Mesodermal cell (in vitro differentiated cells): ENCODE measurements around the gene CFAP53.

ENCODE experiments used
- H3K27ac ChIP-seq: 2 replicates; pipeline ENCODE4 v1.7.0; 2013; ENCODE audit warnings: mild to moderate bottlenecking, low read depth, low read length, moderate library complexity; ENCODE audit not compliant: severe bottlenecking
- H3K36me3 ChIP-seq: 2 replicates; pipeline ENCODE4 v1.7.1; 2013; ENCODE audit warnings: mild to moderate bottlenecking, low read length, moderate library complexity; ENCODE audit not compliant: control insufficient read depth, insufficient read depth
- H3K4me1 ChIP-seq: one replicate; pipeline ENCODE4 v1.7.1; 2013; ENCODE audit warnings: mild to moderate bottlenecking, low read length; ENCODE audit not compliant: insufficient read depth, control insufficient read depth, poor library complexity, severe bottlenecking
- H3K4me3 ChIP-seq: 2 replicates; pipeline ENCODE4 v1.7.0; 2013; ENCODE audit warnings: low read length, control low read depth, mild to moderate bottlenecking; ENCODE audit not compliant: insufficient read depth, poor library complexity, severe bottlenecking; ENCODE audit errors: extremely low read depth
- H3K9me3 ChIP-seq: 2 replicates; pipeline ENCODE4 v1.7.1; 2013; ENCODE audit warnings: mild to moderate bottlenecking, low read length, moderate library complexity; ENCODE audit not compliant: control insufficient read depth
- WGBS, 2 experiments: methylation state at CpG; one replicate each; pipeline ENCODE4 v1.1.5; 2013; ENCODE audit warnings: missing lambda C conversion rate in 2 of 2; ENCODE audit not compliant: insufficient coverage in 2 of 2; 5-methylcytosine and 5-hydroxymethylcytosine counted together

CFAP53 gene

DNA sequence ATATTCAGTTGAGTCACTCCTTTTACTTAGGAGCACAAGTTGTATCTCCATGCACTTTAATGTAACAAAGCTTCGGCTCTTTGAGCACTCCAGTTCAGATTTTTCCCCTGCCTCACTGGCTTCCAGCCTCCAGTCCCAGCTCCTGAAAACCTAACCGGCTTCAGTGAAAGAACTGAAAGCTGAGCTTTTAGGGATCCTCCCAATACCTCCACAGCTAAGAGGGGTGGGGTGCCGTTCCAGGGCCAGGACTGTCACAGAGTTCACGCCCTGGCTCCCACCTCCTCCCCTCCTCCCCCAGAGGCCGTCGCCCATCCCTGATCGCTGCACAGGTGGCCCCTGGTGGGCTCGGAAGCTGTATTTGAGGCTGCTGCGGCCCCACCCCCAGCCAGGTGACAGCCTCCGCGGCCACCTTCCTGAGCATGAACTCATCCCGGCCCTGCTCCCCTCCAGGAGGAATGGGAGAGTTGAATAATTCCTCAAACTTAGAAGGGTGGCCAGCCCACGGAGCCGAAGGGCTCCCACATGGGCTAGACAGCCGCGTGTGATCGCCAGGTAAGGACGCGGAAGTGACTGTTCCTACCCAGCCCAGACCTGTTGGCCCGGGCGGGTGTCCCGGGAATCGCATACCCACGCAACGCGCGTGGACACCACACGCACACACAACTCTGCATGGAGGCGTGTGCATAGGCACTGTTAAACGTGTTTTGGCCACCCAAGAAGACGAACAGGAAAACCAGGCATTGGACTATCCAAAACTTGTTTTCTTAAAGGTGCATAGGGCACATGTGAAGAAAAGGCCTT is 73.1 kb downstream of the CFAP53 start:
- WGBS, 2 experiments = 20 to 23% methylated on average over 21 to 27 of the region's 31 CpGs
- no peaks in the 10 kb centered on the region for H3K36me3 ChIP-seq
- no peak overlapping the region for H3K4me3 ChIP-seq
- H3K9me3 ChIP-seq = no peaks in the 10 kb centered on the region
- no peaks in the 10 kb centered on the region for H3K4me1 ChIP-seq
- H3K27ac ChIP-seq = no peak overlapping the region

GRCh38 chr18:50190926-50191325 is 75.4 kb downstream of the CFAP53 start:
- Histone ChIP-seq H3K4me3 (no peak overlapping the region), H3K27ac (no peak overlapping the region), H3K36me3 (no peaks in the 10 kb centered on the region), H3K4me1 (no peaks in the 10 kb centered on the region), H3K9me3 (no peaks in the 10 kb centered on the region)
- 20 to 43% methylated on average over 1 of the region's 1 CpG for WGBS, 2 experiments

- no CpG with 5 or more reads among the region's 1 CpG for WGBS, 2 experiments
- Histone ChIP-seq H3K9me3 (no peaks in the 10 kb centered on the region), H3K4me1 (no peaks in the 10 kb centered on the region), H3K4me3 (no peak overlapping the region), H3K36me3 (no peaks in the 10 kb centered on the region), H3K27ac (no peak overlapping the region)
Observed at GRCh38 chr18:50190236-50190635, 76.1 kb downstream of the CFAP53 start.

DNA sequence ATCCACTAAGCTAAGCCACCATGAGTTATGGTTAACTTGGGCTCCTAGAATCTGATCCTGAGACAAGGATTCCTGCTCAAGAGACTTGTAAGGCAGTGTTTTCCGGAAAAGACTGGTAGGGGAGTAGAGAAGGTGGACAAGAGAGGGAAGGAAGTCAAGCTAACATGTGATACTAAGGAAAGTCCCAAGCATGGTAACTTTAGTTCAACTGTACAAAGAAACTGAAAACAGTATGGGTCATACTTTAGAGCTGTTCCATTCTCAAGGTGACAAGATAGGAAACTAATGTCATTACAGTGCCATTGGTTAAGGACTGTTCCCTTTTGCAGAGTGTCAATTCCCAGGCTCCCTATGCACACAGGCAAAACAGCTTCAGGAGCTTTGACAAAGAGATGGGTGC is 77.1 kb downstream of the CFAP53 start:
- no peak overlapping the region for H3K4me3 ChIP-seq
- no peaks in the 10 kb centered on the region for H3K36me3 ChIP-seq
- H3K9me3 ChIP-seq = no peaks in the 10 kb centered on the region
- 86% methylated on average over 1 of the region's 1 CpG for WGBS, 2 experiments
- H3K4me1 ChIP-seq = no peaks in the 10 kb centered on the region
- H3K27ac ChIP-seq = no peak overlapping the region

DNA sequence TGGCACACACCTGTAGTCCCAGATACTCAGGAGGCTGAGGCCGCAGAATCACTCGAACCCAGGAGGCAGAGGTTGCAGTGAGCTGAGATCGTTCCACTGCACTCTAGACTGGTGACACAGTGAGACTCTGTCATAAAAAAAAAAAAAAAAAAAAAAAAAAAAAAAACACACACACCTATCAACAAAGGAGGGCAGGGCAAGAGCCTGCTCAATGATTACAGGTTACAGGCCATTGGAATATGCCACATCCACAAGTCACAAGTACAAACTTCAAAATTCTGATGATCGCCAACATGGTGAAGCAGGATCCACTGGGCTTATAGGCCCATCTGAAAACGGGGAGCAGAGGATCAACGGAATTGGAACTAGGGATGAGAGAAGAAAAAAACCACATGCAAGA is 77.6 kb downstream of the CFAP53 start:
- Histone ChIP-seq H3K4me3 (no peak overlapping the region), H3K27ac (no peak overlapping the region), H3K36me3 (no peaks in the 10 kb centered on the region), H3K9me3 (no peaks in the 10 kb centered on the region), H3K4me1 (no peaks in the 10 kb centered on the region)
- 90 to 96% methylated on average over 4 to 5 of the region's 6 CpGs for WGBS, 2 experiments

GRCh38 chr18:50187659-50188058 is 78.6 kb downstream of the CFAP53 start:
- H3K4me3 ChIP-seq = no peak overlapping the region
- no peaks in the 10 kb centered on the region for H3K4me1 ChIP-seq
- no peak overlapping the region for H3K27ac ChIP-seq
- H3K36me3 ChIP-seq = no peaks in the 10 kb centered on the region
- WGBS, 2 experiments = 92 to 95% methylated on average over 2 to 3 of the region's 3 CpGs
- no peaks in the 10 kb centered on the region for H3K9me3 ChIP-seq

DNA sequence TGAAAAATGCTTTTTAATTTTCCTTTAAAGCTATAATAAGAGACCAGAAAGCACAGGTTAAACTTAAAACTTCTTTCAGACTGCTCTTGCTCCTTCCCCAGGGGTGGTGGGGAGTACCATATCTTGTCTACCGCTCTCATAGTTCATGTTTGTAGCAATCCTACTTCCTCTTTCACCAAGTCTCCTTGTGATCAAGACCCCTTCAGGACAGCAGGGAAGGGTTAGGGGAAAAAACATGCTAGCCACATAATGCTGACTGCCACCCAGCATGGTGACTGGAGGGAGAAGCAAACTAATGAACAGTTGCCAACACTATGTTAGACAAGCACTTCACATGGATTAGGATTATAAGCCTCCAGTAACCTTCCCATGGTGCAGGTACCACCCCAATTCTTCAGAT is 79.9 kb downstream of the CFAP53 start:
- H3K36me3 ChIP-seq = no peaks in the 10 kb centered on the region
- H3K4me3 ChIP-seq = no peak overlapping the region
- no peaks in the 10 kb centered on the region for H3K9me3 ChIP-seq
- no CpG with 5 or more reads among the region's 1 CpG for WGBS, 2 experiments
- no peak overlapping the region for H3K27ac ChIP-seq
- H3K4me1 ChIP-seq = no peaks in the 10 kb centered on the region

- H3K27ac ChIP-seq = no peak overlapping the region
- no peaks in the 10 kb centered on the region for H3K36me3 ChIP-seq
- WGBS, 2 experiments = 77% methylated on average over 3 of the region's 5 CpGs; no CpG with 5 or more reads in 1 of the 2 experiments
- H3K9me3 ChIP-seq = no peaks in the 10 kb centered on the region
- H3K4me1 ChIP-seq = no peaks in the 10 kb centered on the region
- H3K4me3 ChIP-seq = no peak overlapping the region
Observed at GRCh38 chr18:50183556-50183955, 82.7 kb downstream of the CFAP53 start.

GRCh38 chr18:50182511-50182910 is 83.8 kb downstream of the CFAP53 start:
- Histone ChIP-seq H3K27ac (no peak overlapping the region), H3K36me3 (no peaks in the 10 kb centered on the region), H3K4me3 (no peak overlapping the region), H3K9me3 (no peaks in the 10 kb centered on the region), H3K4me1 (no peaks in the 10 kb centered on the region)
- WGBS, 2 experiments = 86% methylated on average over 1 of the region's 1 CpG; no CpG with 5 or more reads in 1 of the 2 experiments

- Histone ChIP-seq H3K9me3 (no peaks in the 10 kb centered on the region), H3K36me3 (no peaks in the 10 kb centered on the region), H3K4me3 (no peak overlapping the region), H3K4me1 (no peaks in the 10 kb centered on the region), H3K27ac (no peak overlapping the region)
- 71 to 100% methylated on average over 1 of the region's 2 CpGs for WGBS, 2 experiments
Observed at GRCh38 chr18:50181590-50181989, 84.7 kb downstream of the CFAP53 start.

GRCh38 chr18:50179465-50179864 is 86.8 kb downstream of the CFAP53 start:
- H3K4me3 ChIP-seq = no peak overlapping the region

More at GRCh38 chr18:50179465-50179864, 86.8 kb downstream of the CFAP53 start:
- WGBS, 2 experiments = 84 to 91% methylated on average over 1 to 2 of the region's 2 CpGs
- Histone ChIP-seq H3K4me1 (no peaks in the 10 kb centered on the region), H3K9me3 (no peaks in the 10 kb centered on the region), H3K27ac (no peak overlapping the region), H3K36me3 (no peaks in the 10 kb centered on the region)
